ENCODE results near the gene PLXDC2. TPM values are rescaled to one million over a fixed set of nuclear protein-coding genes. Genes with fewer than 3 reads are reported as not detected.

Gene PLXDC2
- total RNA-seq, 1 donor from 2014 or later = 73.1 TPM

DNA sequence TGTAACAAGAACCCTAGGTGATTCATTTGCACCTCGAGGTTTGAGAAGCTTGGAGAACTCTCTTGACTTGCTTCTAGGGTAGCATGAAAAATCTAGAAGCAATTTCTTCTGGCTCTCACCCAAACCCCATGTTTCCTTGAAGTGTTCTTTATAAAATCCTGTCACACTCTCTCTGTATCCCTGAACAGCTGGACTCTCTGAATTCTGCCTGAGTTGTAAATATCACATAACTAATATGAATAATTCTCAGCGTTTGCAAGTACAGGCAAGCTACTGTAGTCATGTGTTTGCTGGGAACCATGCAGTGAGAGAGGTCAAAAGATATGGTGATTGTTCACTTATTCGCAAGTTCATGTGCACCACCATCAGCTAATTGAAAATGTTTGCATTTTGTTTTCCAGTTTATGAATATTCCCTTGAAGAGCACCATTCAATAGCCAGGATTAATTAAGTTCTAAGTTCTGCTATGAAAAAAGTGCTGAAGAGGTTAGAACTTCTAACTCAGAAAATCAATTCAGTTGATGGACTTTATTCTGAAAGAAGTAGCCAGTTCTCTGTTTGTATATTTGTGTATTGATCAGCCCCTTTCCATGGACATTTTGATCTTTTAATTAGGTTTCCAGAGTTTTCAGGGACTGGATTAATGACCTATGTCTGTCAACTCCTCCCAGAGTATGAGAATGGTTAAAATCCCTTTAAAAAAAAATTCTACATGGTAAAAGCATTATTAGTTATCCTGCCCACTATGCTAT, 243.0 kb downstream of the PLXDC2 start:
- TF ChIP-seq CTCF (IDR thresholded peaks at IDR 0.05; ENCODE audit: unreplicated experiment) = no peak
- no peak for DNase-seq (ENCODE audit: low spot score)
- H3K36me3 Mint-ChIP-seq (ENCODE audit: low read depth, unreplicated experiment) = peaks cover 4% of the 10 kb centered on the region
- no peak overlapping the region for H3K27ac Mint-ChIP-seq (ENCODE audit: unreplicated experiment)
- no peaks in the 10 kb centered on the region for H3K4me1 Mint-ChIP-seq (ENCODE audit: unreplicated experiment)
- peaks cover 1% of the 10 kb centered on the region for H3K27me3 Mint-ChIP-seq (ENCODE audit: unreplicated experiment)
- no peaks in the 10 kb centered on the region for H3K9me3 Mint-ChIP-seq (ENCODE audit: unreplicated experiment)
- H3K4me3 Mint-ChIP-seq (ENCODE audit: unreplicated experiment) = no peak overlapping the region

GRCh38 chr10:20065814-20066213, 249.6 kb downstream of the PLXDC2 start:
- no peaks in the 10 kb centered on the region for H3K4me1 Mint-ChIP-seq (ENCODE audit: unreplicated experiment)
- H3K27me3 Mint-ChIP-seq (ENCODE audit: unreplicated experiment) = no peaks in the 10 kb centered on the region
- no peak for TF ChIP-seq CTCF (IDR thresholded peaks at IDR 0.05; ENCODE audit: unreplicated experiment)
- H3K27ac Mint-ChIP-seq (ENCODE audit: unreplicated experiment) = no peak overlapping the region
- H3K9me3 Mint-ChIP-seq (ENCODE audit: unreplicated experiment) = no peaks in the 10 kb centered on the region
- H3K36me3 Mint-ChIP-seq (ENCODE audit: low read depth, unreplicated experiment) = peaks cover 11% of the 10 kb centered on the region
- H3K4me3 Mint-ChIP-seq (ENCODE audit: unreplicated experiment) = no peak overlapping the region
- no peak for DNase-seq (ENCODE audit: low spot score)

DNA sequence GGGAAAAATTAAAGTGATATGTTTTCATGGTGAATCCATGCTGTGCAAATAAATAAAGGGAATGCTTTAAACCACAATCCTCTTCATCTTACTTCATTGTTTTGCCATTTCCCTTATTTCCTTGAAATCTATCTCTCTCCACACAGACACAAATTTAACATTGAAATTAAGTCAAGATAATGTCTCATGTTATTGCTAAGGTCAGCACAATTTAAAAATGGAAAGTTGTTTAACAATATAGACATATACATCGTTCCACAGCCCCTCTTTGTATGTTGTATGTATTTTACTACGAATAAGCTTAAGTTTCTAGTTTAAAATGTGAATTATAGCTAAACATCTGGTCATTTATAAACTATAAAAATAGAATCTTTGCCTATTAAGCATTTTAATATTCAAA, 256.9 kb downstream of the PLXDC2 start:
- TF ChIP-seq CTCF (IDR thresholded peaks at IDR 0.05; ENCODE audit: unreplicated experiment) = no peak
- DNase-seq (ENCODE audit: low spot score) = no peak
- no peaks in the 10 kb centered on the region for H3K9me3 Mint-ChIP-seq (ENCODE audit: unreplicated experiment)
- no peak overlapping the region for H3K27ac Mint-ChIP-seq (ENCODE audit: unreplicated experiment)
- H3K27me3 Mint-ChIP-seq (ENCODE audit: unreplicated experiment) = no peaks in the 10 kb centered on the region
- peaks cover 14% of the 10 kb centered on the region for H3K36me3 Mint-ChIP-seq (ENCODE audit: low read depth, unreplicated experiment)
- no peaks in the 10 kb centered on the region for H3K4me1 Mint-ChIP-seq (ENCODE audit: unreplicated experiment)
- no peak overlapping the region for H3K4me3 Mint-ChIP-seq (ENCODE audit: unreplicated experiment)

DNA sequence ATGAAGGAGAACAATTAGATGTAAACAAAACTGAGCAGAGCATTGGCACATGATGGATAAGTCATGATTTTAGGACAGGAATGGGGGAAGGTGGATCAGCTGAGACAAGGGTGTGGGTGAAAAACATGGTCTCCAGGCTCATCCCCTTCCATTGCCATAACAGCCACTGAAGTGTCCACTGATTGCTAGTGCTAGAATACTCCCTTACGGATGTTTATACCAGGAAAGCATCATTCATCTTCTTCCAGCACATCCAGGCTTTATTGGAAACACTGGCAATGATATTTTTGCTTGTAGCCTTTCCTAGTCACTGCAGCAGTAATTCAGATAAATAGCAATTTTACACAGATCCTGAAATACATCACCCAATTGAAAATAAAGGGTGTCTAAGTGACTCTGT, 259.5 kb downstream of the PLXDC2 start:
- TF ChIP-seq CTCF (IDR thresholded peaks at IDR 0.05; ENCODE audit: unreplicated experiment) = no peak
- no peaks in the 10 kb centered on the region for H3K4me1 Mint-ChIP-seq (ENCODE audit: unreplicated experiment)
- H3K27me3 Mint-ChIP-seq (ENCODE audit: unreplicated experiment) = peaks cover 2% of the 10 kb centered on the region
- H3K27ac Mint-ChIP-seq (ENCODE audit: unreplicated experiment) = no peak overlapping the region
- H3K9me3 Mint-ChIP-seq (ENCODE audit: unreplicated experiment) = no peaks in the 10 kb centered on the region
- H3K4me3 Mint-ChIP-seq (ENCODE audit: unreplicated experiment) = no peak overlapping the region
- no peak for DNase-seq (ENCODE audit: low spot score)
- peaks cover 19% of the 10 kb centered on the region for H3K36me3 Mint-ChIP-seq (ENCODE audit: low read depth, unreplicated experiment)

GRCh38 chr10:20084451-20084850, 268.2 kb downstream of the PLXDC2 start:
- TF ChIP-seq CTCF (IDR thresholded peaks at IDR 0.05; ENCODE audit: unreplicated experiment) = no peak
- Mint-ChIP-seq H3K9me3 (ENCODE audit: unreplicated experiment) (no peaks in the 10 kb centered on the region), H3K4me1 (ENCODE audit: unreplicated experiment) (no peaks in the 10 kb centered on the region), H3K36me3 (ENCODE audit: low read depth, unreplicated experiment) (peaks cover 3% of the 10 kb centered on the region), H3K27ac (ENCODE audit: unreplicated experiment) (no peak overlapping the region), H3K27me3 (ENCODE audit: unreplicated experiment) (peaks cover 2% of the 10 kb centered on the region), H3K4me3 (ENCODE audit: unreplicated experiment) (no peak overlapping the region)
- no peak for DNase-seq (ENCODE audit: low spot score)

All from endothelial cell (in vitro differentiated cells).